HCT116 (cell line): Measurements from ENCODE around the gene ELF3.

Source experiments
- ATF3 ChIP-seq: IDR thresholded peaks from 2 replicates; pipeline ENCODE4 v1.6.1; 2012
- CEBPB ChIP-seq: IDR thresholded peaks from 2 replicates; pipeline ENCODE4 v1.6.1; 2012; ENCODE audit warnings: low read depth
- CTCF ChIP-seq, 3 experiments: fragments of 200-600 bp in 1 of 3; sonication (generic) in 1 of 3; IDR thresholded peaks in 2 of 3; conservative IDR thresholded peaks in 1 of 3; 2 replicates each; pipeline ENCODE4 v1.5.1; 2012 to 2017; ENCODE audit warnings: low read depth in 2 of 3, low read length in 2 of 3, antibody characterized with exemption in 1 of 3, borderline replicate concordance in 1 of 3, control low read depth in 1 of 3, mild to moderate bottlenecking in 1 of 3, mixed read lengths in 1 of 3, mixed run types in 1 of 3, moderate library complexity in 1 of 3; ENCODE audit not compliant: insufficient read depth in 1 of 3
- EZH2 ChIP-seq: fragments of 200-600 bp; sonication (generic); IDR thresholded peaks from 2 replicates; pipeline ENCODE4 v1.6.1; 2017; ENCODE audit warnings: antibody characterized with exemption, mixed run types
- EZH2phosphoT487 ChIP-seq: fragments of 200-600 bp; IDR thresholded peaks from 2 replicates; pipeline ENCODE4 v1.6.1; 2018; ENCODE audit warnings: antibody characterized with exemption, borderline replicate concordance
- POLR2AphosphoS5 ChIP-seq: IDR thresholded peaks from 2 replicates; pipeline ENCODE4 v1.6.1; 2011; ENCODE audit warnings: mild to moderate bottlenecking, low read depth, low read length, moderate library complexity
- ZBTB33 ChIP-seq: IDR thresholded peaks from 2 replicates; pipeline ENCODE4 v1.6.1; 2011; ENCODE audit warnings: mild to moderate bottlenecking, low read length, moderate library complexity; ENCODE audit not compliant: insufficient replicate concordance; ENCODE audit errors: extremely low read depth

- TF ChIP-seq CEBPB (no peak), CTCF (IDR thresholded peaks at IDR 0.05 in 2 of 3, conservative IDR thresholded peaks at IDR 0.05 in 1 of 3; ENCODE audit: borderline replicate concordance in 1 of 3, insufficient read depth in 1 of 3, low read depth in 2 of 3, low read length in 2 of 3) (no peak), ZBTB33 (no peak), EZH2 (no peak), EZH2phosphoT487 (no peak), POLR2AphosphoS5 (no peak), ATF3 (no peak)
Measured at GRCh38 chr1:202049129-202049528, 38.7 kb downstream of the ELF3 start.
